CD4-positive, alpha-beta T cell (primary cell): ENCODE measurements around the gene ZC3H7A. TPM values are rescaled to one million over a fixed set of nuclear protein-coding genes. Genes with fewer than 3 reads are reported as not detected.
A peak's percentile ranks its signal among the peaks of the same experiment; 100 is the strongest.

Experiments
- ATAC-seq: fragments of 200-7000 bp; cut with Tn5 transposase; one replicate; pipeline ENCODE4 v1.10.0; 2022; ENCODE audit warnings: mild to moderate bottlenecking; ENCODE audit not compliant: poor library complexity
- CTCF ChIA-PET: fragments of 350-600 bp; sonication (Branson Sonifier 250); formaldehyde crosslinking; loops from one replicate; lab custom pipeline; 2021; ENCODE audit warnings: antibody characterized with exemption, inconsistent platforms; lab: Charles Lee
- POLR2A ChIA-PET: fragments of 350-600 bp; sonication (Branson Sonifier 250); formaldehyde crosslinking; loops from one replicate; lab custom pipeline; 2021; ENCODE audit warnings: antibody characterized with exemption, inconsistent platforms; lab: Charles Lee
- DNase-seq, 14 experiments: peaks; one replicate each; pipeline ENCODE4 v3.0.0-alpha.2; 2013 to 2020; ENCODE audit warnings: mixed read lengths in 2 of 14
- H3K27ac ChIP-seq, 2 donors: one replicate each; pipeline versions ENCODE4 v1.5.1 to v1.7.0; 2013; ENCODE audit warnings: low read length in 2 of 2, low read depth in 1 of 2, mild to moderate bottlenecking in 1 of 2
- H3K27me3 ChIP-seq, 2 experiments: 1 replicate in 1 of 2; 2 replicates in 1 of 2; pipeline versions ENCODE4 v1.6.1 to v1.7.0; 2013; ENCODE audit warnings: low read length in 2 of 2, control low read depth in 1 of 2, mild to moderate bottlenecking in 1 of 2, moderate library complexity in 1 of 2; ENCODE audit not compliant: insufficient read depth in 2 of 2, control insufficient read depth in 1 of 2
- H3K36me3 ChIP-seq: one replicate; pipeline ENCODE4 v1.6.1; 2013; ENCODE audit warnings: low read length, control low read depth; ENCODE audit not compliant: insufficient read depth
- H3K4me1 ChIP-seq: one replicate; pipeline ENCODE4 v1.6.1; 2013; ENCODE audit warnings: low read length, control low read depth; ENCODE audit not compliant: insufficient read depth
- H3K4me3 ChIP-seq: one replicate; pipeline ENCODE4 v1.5.1; 2013; ENCODE audit warnings: mild to moderate bottlenecking, low read length, moderate library complexity
- H3K9me3 ChIP-seq, 2 experiments: 1 replicate in 1 of 2; 2 replicates in 1 of 2; pipeline versions ENCODE4 v1.6.1 to v1.7.0; 2013; ENCODE audit warnings: low read length in 2 of 2, mild to moderate bottlenecking in 2 of 2, control low read depth in 1 of 2, moderate library complexity in 1 of 2; ENCODE audit not compliant: control insufficient read depth in 1 of 2, insufficient read depth in 1 of 2
- H3K27ac Mint-ChIP-seq: one replicate; pipeline ENCODE4 v1.8.0; 2020; ENCODE audit warnings: mixed read lengths
- H3K27me3 Mint-ChIP-seq: one replicate; pipeline ENCODE4 v1.8.0; 2021; ENCODE audit warnings: mixed read lengths
- H3K36me3 Mint-ChIP-seq: one replicate; pipeline ENCODE4 v1.8.0; 2021; ENCODE audit warnings: low read depth, mixed read lengths
- H3K4me1 Mint-ChIP-seq: one replicate; pipeline ENCODE4 v1.8.0; 2021; ENCODE audit warnings: low read depth, mixed read lengths
- H3K4me3 Mint-ChIP-seq: one replicate; pipeline ENCODE4 v1.8.0; 2020; ENCODE audit warnings: mild to moderate bottlenecking, mixed read lengths
- H3K9me3 Mint-ChIP-seq: one replicate; pipeline ENCODE4 v1.8.0; 2020; ENCODE audit warnings: mixed read lengths
- CTCF ChIP-seq: fragments of 200-600 bp; IDR thresholded peaks from one replicate; pipeline ENCODE4 v1.8.0; 2022; ENCODE audit warnings: antibody characterized with exemption, mild to moderate bottlenecking
- intact Hi-C, 2 experiments: fragments of 100-400 bp; cut with DNase I in 1 of 2; cut with micrococcal nuclease in 1 of 2; formaldehyde crosslinking; loops; one replicate each; pipeline versions ENCODE4 v1.15.1 to v1.9.0; 2023 to 2025; cut with DNase I, micrococcal nuclease
- total RNA-seq, 174 experiments: library from RNA in 2 of 174; stranded (reverse) in 2 of 174; gene quantifications; one replicate each; pipeline ENCODE4 v1.2.3 and lab custom pipeline; 2021 to 2026

ZC3H7A gene
- total RNA-seq, 2 experiments from 2014 or later = 131 to 143 TPM

GRCh38 chr16:11781773-11782172 lies 15.3 kb downstream of the ZC3H7A start:
- H3K4me3 Mint-ChIP-seq = peak overlapping the region; percentile 56
- H3K27ac Mint-ChIP-seq = peak overlapping the region; percentile 94
- ATAC-seq = no peak
- Histone ChIP-seq H3K36me3 (peaks cover 33% of the 10 kb centered on the region), H3K27ac (peak overlapping the region; percentile 95 to 98), H3K27me3 (no peaks in the 10 kb centered on the region), H3K4me1 (peaks cover 50% of the 10 kb centered on the region), H3K4me3 (no peak overlapping the region), H3K9me3 (no peaks in the 10 kb centered on the region)
- intact Hi-C loops = loop anchor here (1.0 to 10.0 kb wide), 5 partner anchors 10 to 293 kb away; partner anchors contain the start of genes RSL1D1 (in 1 of the 2) and ZC3H7A (in 1 of the 2)
- CTCF ChIA-PET = interaction anchor here (3.6 kb wide), 1 partner anchor 15 kb away, joined by 37 read pairs; the partner anchor contains the start of gene ZC3H7A
- peaks cover 48% of the 10 kb centered on the region for H3K36me3 Mint-ChIP-seq
- H3K4me1 Mint-ChIP-seq = peaks cover 50% of the 10 kb centered on the region
- no peaks in the 10 kb centered on the region for H3K9me3 Mint-ChIP-seq
- TF ChIP-seq CTCF = no peak
- no peak for DNase-seq
- no peaks in the 10 kb centered on the region for H3K27me3 Mint-ChIP-seq
- POLR2A ChIA-PET = interaction anchor here (5.1 to 8.1 kb wide), 2 partner anchors 14 to 39 kb away, joined by 50 to 163 read pairs; partner anchors contain the start of genes TXNDC11 and ZC3H7A

- Histone ChIP-seq H3K27me3 (no peaks in the 10 kb centered on the region), H3K4me3 (no peak overlapping the region), H3K9me3 (no peaks in the 10 kb centered on the region), H3K4me1 (peaks cover 47% of the 10 kb centered on the region), H3K27ac (peak overlapping the region; percentile 95 to 98), H3K36me3 (peaks cover 40% of the 10 kb centered on the region)
- DNase-seq (no peak), ATAC-seq (no peak)
- POLR2A ChIA-PET = interaction anchor here (0.9 to 8.1 kb wide), 4 partner anchors 15 to 38 kb away, joined by 3 to 163 read pairs (median 26); partner anchors contain the start of genes TXNDC11 and ZC3H7A
- TF ChIP-seq CTCF = no peak
- no peaks in the 10 kb centered on the region for H3K27me3 Mint-ChIP-seq
- H3K4me1 Mint-ChIP-seq = peaks cover 43% of the 10 kb centered on the region
- peak overlapping the region; percentile 94 for H3K27ac Mint-ChIP-seq
- no peak overlapping the region for H3K4me3 Mint-ChIP-seq
- H3K9me3 Mint-ChIP-seq = no peaks in the 10 kb centered on the region
- peaks cover 54% of the 10 kb centered on the region for H3K36me3 Mint-ChIP-seq
- intact Hi-C loops = loop anchor here in 1 of 2 experiments (5.0 to 10.0 kb wide), 2 partner anchors 71 to 294 kb away; partner anchors contain the start of gene RSL1D1
- CTCF ChIA-PET = interaction anchor here (3.6 kb wide), 1 partner anchor 16 kb away, joined by 37 read pairs; the partner anchor contains the start of gene ZC3H7A
Measured at GRCh38 chr16:11780991-11781680, 15.9 kb downstream of the ZC3H7A start.

- no peak for ATAC-seq
- CTCF ChIA-PET = interaction anchor here (2.7 kb wide), 1 partner anchor 18 kb away, joined by 8 read pairs; the partner anchor contains the start of gene ZC3H7A
- Histone ChIP-seq H3K4me1 (peaks cover 26% of the 10 kb centered on the region), H3K4me3 (no peak overlapping the region), H3K27me3 (no peaks in the 10 kb centered on the region), H3K36me3 (peaks cover 54% of the 10 kb centered on the region), H3K27ac (no peak overlapping the region), H3K9me3 (no peaks in the 10 kb centered on the region)
- Mint-ChIP-seq H3K4me1 (peaks cover 33% of the 10 kb centered on the region), H3K9me3 (no peaks in the 10 kb centered on the region), H3K27me3 (no peaks in the 10 kb centered on the region), H3K36me3 (peaks cover 74% of the 10 kb centered on the region), H3K27ac (no peak overlapping the region), H3K4me3 (no peak overlapping the region)
- POLR2A ChIA-PET = interaction anchor here (1.5 kb wide), 1 partner anchor 18 kb away, joined by 11 read pairs; the partner anchor contains the start of gene ZC3H7A
- TF ChIP-seq CTCF = no peak
- intact Hi-C loops = no loop called here
- DNase-seq = no peak
Measured at GRCh38 chr16:11779074-11779473, 18.0 kb downstream of the ZC3H7A start.
